Activated T-cell treated with anti-CD3 and anti-CD28 coated beads, Interleukin-2, amount 50 U/mL, for 24 hours (primary cell): ENCODE data around the gene WDHD1.
"Not testable (repeated sequence)": the region's sequence is repeated elsewhere in the genome, so short reads cannot be mapped to it uniquely, and the experiment has no call there.

Experiments used
- DNase-seq: peaks from one replicate; pipeline ENCODE4 v3.0.0-alpha.2; 2020
- H3K27ac Mint-ChIP-seq: 2 replicates; pipeline ENCODE4 v1.8.0; 2020; ENCODE audit warnings: mild to moderate bottlenecking, mixed read lengths
- H3K27me3 Mint-ChIP-seq: 2 replicates; pipeline ENCODE4 v1.8.0; 2020; ENCODE audit warnings: mixed read lengths
- H3K36me3 Mint-ChIP-seq: 2 replicates; pipeline ENCODE4 v1.8.0; 2020; ENCODE audit warnings: low read depth, mixed read lengths
- H3K4me1 Mint-ChIP-seq: 2 replicates; pipeline ENCODE4 v1.8.0; 2020; ENCODE audit warnings: low read depth, mixed read lengths
- H3K4me3 Mint-ChIP-seq: 2 replicates; pipeline ENCODE4 v1.8.0; 2020; ENCODE audit warnings: mild to moderate bottlenecking, moderate library complexity, mixed read lengths
- H3K9me3 Mint-ChIP-seq: 2 replicates; pipeline ENCODE4 v1.8.0; 2020; ENCODE audit warnings: mixed read lengths

The WDHD1 gene

DNA sequence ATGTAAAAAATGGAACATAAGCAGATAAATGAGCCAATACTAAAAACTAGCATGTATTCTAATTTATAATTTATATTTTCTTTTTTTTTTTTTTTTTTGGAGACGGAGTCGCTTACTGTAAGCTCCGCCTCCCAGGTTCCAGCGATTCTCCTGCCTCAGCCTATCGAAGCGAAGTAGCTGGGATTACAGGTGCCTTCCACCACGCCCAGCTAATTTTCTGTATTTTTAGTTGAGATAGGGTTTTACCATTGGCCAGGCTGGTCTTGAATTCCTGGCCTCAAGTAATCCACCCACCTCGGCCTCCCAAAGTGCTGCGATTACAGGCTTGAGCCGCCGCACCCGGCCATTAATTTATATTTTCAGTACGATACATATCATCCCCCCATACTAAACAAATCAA, 27.2 kb upstream of the WDHD1 start:
- peaks cover 60% of the 10 kb centered on the region for H3K4me1 Mint-ChIP-seq

DNA sequence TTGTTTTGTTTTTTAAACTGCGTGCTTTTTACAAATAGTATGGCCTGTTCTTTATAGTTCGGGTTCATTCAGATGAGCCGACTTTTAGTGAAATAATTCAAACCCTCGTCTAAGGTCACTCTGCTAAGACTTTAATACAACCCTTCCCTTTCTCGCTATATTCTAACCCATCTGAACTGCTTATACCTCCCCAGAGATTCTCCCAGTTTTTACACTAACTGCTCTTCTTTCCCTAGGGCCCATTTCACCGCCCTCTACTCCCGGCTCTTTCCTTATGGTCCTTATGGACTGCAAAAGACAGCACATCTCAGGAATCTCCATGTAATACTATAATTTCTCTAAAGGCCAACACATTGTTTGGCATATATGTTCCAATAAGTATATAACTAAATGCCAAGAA, 26.6 kb upstream of the WDHD1 start:
- Mint-ChIP-seq H3K9me3 (no peaks in the 10 kb centered on the region), H3K27ac (peak overlapping the region; percentile 98), H3K4me1 (peaks cover 60% of the 10 kb centered on the region), H3K4me3 (peak overlapping the region; percentile 89), H3K36me3 (peaks cover 64% of the 10 kb centered on the region), H3K27me3 (no peaks in the 10 kb centered on the region)
- no peak for DNase-seq

More for the DNA sequence above, 27.2 kb upstream of the WDHD1 start:
- H3K36me3 Mint-ChIP-seq: peaks cover 67% of the 10 kb centered on the region
- peak overlapping the region; percentile 25 for H3K4me3 Mint-ChIP-seq
- H3K27ac Mint-ChIP-seq: peak overlapping the region; percentile 26
- no peak for DNase-seq
- H3K9me3 Mint-ChIP-seq: no peaks in the 10 kb centered on the region
- H3K27me3 Mint-ChIP-seq: no peaks in the 10 kb centered on the region

GRCh38 chr14:55053018-55053417, 26.1 kb upstream of the WDHD1 start:
- peaks cover 59% of the 10 kb centered on the region for H3K36me3 Mint-ChIP-seq
- H3K27me3 Mint-ChIP-seq: no peaks in the 10 kb centered on the region
- peak overlapping the region; percentile 89 for H3K4me3 Mint-ChIP-seq
- DNase-seq: no peak
- no peaks in the 10 kb centered on the region for H3K9me3 Mint-ChIP-seq
- H3K4me1 Mint-ChIP-seq: peaks cover 56% of the 10 kb centered on the region
- H3K27ac Mint-ChIP-seq: peak overlapping the region; percentile 98

GRCh38 chr14:55052269-55052930, 25.5 kb upstream of the WDHD1 start:
- peaks cover 54% of the 10 kb centered on the region for H3K36me3 Mint-ChIP-seq
- peak overlapping the region; percentile 98 for H3K27ac Mint-ChIP-seq
- no peaks in the 10 kb centered on the region for H3K9me3 Mint-ChIP-seq
- no peaks in the 10 kb centered on the region for H3K27me3 Mint-ChIP-seq
- peaks cover 52% of the 10 kb centered on the region for H3K4me1 Mint-ChIP-seq
- peak overlapping the region; percentile 89 for H3K4me3 Mint-ChIP-seq
- DNase-seq: no peak

DNA sequence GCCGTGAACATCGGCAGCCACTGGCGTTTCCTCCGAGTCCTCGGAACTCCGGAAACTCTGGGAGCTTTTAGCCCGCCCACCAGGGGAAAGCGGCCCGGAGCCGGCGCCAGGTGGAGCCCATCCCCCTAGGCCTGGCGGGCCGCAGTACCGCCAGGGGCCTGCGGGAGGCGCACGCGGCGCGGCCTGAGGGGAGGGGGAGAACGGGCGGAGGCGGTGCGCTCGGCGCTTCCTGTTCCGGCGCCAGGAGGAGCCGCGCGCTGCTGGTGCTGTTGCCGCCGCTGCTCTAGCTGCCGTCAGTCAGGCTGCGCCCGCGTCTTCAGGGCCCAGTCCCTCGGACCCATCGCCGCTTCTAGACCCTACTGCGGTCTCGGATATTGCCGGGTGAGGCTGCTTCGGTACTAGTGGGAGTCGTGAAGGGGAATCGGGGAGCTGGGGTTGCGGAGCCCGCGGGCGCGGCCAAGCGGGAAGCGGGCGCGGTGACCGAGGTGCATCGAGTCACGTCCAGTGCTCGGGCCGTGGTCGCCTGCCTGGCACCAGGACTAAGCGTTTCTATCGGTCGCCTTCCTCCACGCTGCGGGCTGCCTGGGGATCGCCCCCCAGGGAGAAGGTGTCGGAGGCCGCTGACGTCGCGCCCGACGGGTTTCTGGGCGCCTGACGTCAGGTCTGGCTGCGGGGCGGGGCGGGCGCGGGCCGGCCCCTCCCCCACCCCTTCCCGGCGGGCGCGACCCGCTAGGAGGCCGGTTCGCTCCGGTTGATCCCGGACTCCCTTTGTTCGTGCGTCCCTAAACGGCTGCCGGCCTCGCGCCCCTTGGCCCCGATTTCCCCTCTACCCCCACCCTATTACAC, 24.7 kb upstream of the WDHD1 start, which contains the start of gene MAPK1IP1L:
Gene MAPK1IP1L, plus strand, starts transcription at position 225 of the 846 bp plus-strand sequence. CDS start 10,037 bp downstream, outside the sequence.
- peak within 1 kb of the TSS; percentile 89 for H3K4me3 Mint-ChIP-seq
- peak within 1 kb of the TSS; percentile 98 for H3K27ac Mint-ChIP-seq
- no peaks in the 10 kb centered on the region for H3K9me3 Mint-ChIP-seq
- peaks cover 46% of the 10 kb centered on the region for H3K36me3 Mint-ChIP-seq
- no peaks in the 10 kb centered on the region for H3K27me3 Mint-ChIP-seq
- DNase-seq: peak; percentile 97
- H3K4me1 Mint-ChIP-seq: peaks cover 51% of the 10 kb centered on the region

GRCh38 chr14:55051165-55051422, 24.2 kb upstream of the WDHD1 start:
- Mint-ChIP-seq H3K4me3 (peak overlapping the region; percentile 89), H3K9me3 (no peaks in the 10 kb centered on the region), H3K27me3 (no peaks in the 10 kb centered on the region), H3K27ac (peak overlapping the region; percentile 98), H3K36me3 (peaks cover 41% of the 10 kb centered on the region), H3K4me1 (peaks cover 46% of the 10 kb centered on the region)
- DNase-seq: no peak

- Mint-ChIP-seq H3K4me1 (peaks cover 45% of the 10 kb centered on the region), H3K27ac (no peak overlapping the region), H3K36me3 (peaks cover 36% of the 10 kb centered on the region), H3K9me3 (no peaks in the 10 kb centered on the region), H3K4me3 (no peak overlapping the region), H3K27me3 (no peaks in the 10 kb centered on the region)
- no peak for DNase-seq
Measured at GRCh38 chr14:55048900-55049436, 22.1 kb upstream of the WDHD1 start.

DNA sequence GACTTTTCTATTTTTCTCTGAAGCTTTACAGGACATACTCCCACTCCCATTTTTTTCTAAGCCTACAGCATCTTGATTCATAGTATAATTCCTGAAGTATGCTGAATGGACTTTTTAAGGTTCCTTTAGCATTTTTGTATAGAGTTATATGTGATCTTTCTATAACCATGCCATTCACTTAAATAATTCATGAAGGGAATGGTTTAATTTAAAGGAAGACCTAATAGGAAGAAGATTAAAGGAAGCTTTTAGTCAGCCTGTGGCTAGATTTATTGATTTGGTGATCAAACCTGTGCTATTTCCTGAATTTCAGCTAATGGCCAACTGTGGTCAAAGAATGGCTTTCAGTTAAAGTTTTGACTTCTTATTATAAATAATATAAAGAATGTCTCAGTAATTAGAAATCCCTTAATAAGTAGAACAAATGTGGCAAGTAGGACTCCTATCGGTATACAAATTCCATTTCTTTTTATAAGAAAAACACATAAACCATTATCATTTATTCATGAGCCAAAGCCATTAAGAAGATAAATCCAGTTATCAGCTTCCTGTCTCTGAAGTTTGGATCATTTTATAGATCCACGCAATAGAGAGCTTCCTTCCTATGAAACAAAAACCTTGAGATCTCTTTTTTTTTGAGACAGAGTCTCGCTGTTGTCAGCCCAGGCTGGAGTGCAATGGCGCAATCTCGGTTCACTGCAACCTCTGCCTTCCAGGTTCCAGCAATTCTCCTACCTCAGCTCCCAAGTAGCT, 20.6 kb upstream of the WDHD1 start:
- Mint-ChIP-seq H3K27me3 (no peaks in the 10 kb centered on the region), H3K36me3 (peaks cover 36% of the 10 kb centered on the region), H3K27ac (no peak overlapping the region), H3K4me3 (no peak overlapping the region), H3K9me3 (no peaks in the 10 kb centered on the region), H3K4me1 (peaks cover 31% of the 10 kb centered on the region)
- DNase-seq: no peak

DNA sequence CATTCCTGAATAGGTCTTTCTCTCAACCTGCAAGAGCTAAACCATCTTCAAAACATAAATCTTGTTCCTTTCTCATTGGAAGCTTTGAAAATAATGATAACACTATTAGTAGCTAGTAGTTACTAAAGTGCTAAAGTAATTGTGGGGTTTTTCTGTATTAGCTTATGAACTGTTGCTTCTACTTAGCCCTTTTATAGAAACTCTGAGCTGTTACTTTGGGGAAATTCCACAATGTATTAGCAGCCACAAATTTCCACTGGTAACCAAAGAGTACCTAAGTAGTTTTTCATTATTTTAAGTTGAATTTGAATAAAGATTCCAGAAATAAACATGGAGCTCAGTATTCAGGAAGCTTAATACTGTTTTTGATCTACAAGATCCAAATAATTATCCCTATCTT, 18.2 kb upstream of the WDHD1 start:
- peak overlapping the region; percentile 20 for H3K27ac Mint-ChIP-seq
- peaks cover 40% of the 10 kb centered on the region for H3K36me3 Mint-ChIP-seq
- no peak overlapping the region for H3K4me3 Mint-ChIP-seq
- peaks cover 20% of the 10 kb centered on the region for H3K4me1 Mint-ChIP-seq
- no peak for DNase-seq
- no peaks in the 10 kb centered on the region for H3K9me3 Mint-ChIP-seq
- H3K27me3 Mint-ChIP-seq: no peaks in the 10 kb centered on the region

DNA sequence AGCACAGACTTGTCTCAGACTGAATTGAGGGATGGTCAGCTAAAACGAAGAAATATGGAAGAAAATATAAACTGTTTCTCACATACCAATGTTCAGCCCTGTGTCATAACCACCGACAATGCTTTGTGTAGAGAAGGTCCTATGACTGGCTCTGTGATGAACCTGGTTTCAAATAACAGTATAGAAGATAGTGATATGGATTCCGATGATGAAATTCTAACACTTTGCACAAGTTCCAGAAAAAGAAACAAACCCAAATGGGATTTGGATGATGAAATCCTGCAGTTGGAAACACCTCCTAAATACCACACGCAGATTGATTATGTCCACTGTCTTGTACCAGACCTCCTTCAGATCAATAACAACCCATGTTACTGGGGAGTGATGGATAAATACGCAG, 16.6 kb upstream of the WDHD1 start:
- Mint-ChIP-seq H3K9me3 (no peaks in the 10 kb centered on the region), H3K4me1 (peaks cover 20% of the 10 kb centered on the region), H3K36me3 (peaks cover 55% of the 10 kb centered on the region), H3K27me3 (no peaks in the 10 kb centered on the region), H3K27ac (no peak overlapping the region), H3K4me3 (no peak overlapping the region)
- no peak for DNase-seq

DNA sequence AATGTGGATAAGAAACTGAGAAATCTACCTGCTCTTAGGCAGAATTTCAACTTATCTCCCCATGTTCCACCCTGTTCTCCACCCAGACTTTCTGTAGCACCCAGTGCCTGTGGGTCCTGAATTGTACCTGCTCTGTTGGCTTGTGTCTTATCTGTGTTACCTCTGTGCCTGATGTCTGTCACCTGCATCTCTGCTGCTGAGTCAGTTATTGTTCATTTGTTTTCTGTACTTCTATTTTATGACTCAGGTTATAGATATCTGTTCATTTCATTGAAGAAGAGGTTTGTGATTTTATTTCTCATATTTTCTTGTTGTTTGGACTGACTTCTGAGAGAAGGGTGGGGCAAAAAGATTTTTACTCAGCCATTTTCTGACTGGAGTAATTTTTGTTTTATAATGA, 11.8 kb upstream of the WDHD1 start:
- Mint-ChIP-seq H3K4me1 (peaks cover 11% of the 10 kb centered on the region), H3K9me3 (no peaks in the 10 kb centered on the region), H3K4me3 (no peak overlapping the region), H3K27ac (peak overlapping the region; percentile 26), H3K36me3 (peaks cover 84% of the 10 kb centered on the region), H3K27me3 (no peaks in the 10 kb centered on the region)
- no peak for DNase-seq

GRCh38 chr14:55037995-55038394, 11.1 kb upstream of the WDHD1 start:
- H3K4me3 Mint-ChIP-seq, H3K27me3 Mint-ChIP-seq, DNase-seq, H3K9me3 Mint-ChIP-seq: not testable (repeated sequence)
- peak overlapping the region; percentile 61 for H3K27ac Mint-ChIP-seq
- peaks cover 13% of the 10 kb centered on the region for H3K4me1 Mint-ChIP-seq
- H3K36me3 Mint-ChIP-seq: peaks cover 83% of the 10 kb centered on the region

DNA sequence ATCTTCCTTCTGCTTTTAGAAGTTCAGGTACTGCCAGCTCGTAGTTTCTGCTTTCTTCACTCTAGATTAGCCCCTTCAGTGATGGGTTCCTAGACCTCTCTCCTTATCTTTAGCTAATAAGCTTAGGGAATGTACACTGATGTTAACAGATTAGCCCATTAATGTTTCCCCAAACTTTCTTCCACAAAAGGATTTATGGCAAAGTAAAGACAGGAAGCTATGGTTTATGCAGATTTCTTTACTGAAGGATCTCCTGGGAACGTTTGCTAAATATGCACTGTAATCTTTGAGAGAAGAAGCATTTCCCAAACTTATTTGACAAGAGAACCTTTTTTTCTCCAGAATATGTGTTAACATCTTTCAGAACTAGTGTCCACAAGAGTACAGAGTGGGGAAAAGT, 4.3 kb upstream of the WDHD1 start:
- Mint-ChIP-seq H3K4me1 (peaks cover 42% of the 10 kb centered on the region), H3K4me3 (no peak overlapping the region), H3K27ac (no peak overlapping the region), H3K27me3 (no peaks in the 10 kb centered on the region), H3K36me3 (peaks cover 71% of the 10 kb centered on the region), H3K9me3 (no peaks in the 10 kb centered on the region)
- DNase-seq: no peak

- Mint-ChIP-seq H3K4me1 (peaks cover 55% of the 10 kb centered on the region), H3K27me3 (no peaks in the 10 kb centered on the region), H3K4me3 (peak overlapping the region; percentile 97), H3K9me3 (no peaks in the 10 kb centered on the region), H3K27ac (peak overlapping the region; percentile 98), H3K36me3 (peaks cover 69% of the 10 kb centered on the region)
- no peak for DNase-seq
Measured at GRCh38 chr14:55028476-55028875, 1.6 kb upstream of the WDHD1 start.
